GM15510 (cell line): Measurements from ENCODE around the gene G6PC2.

Experiments used
- POLR2A ChIP-seq: IDR thresholded peaks from 3 replicates; pipeline ENCODE4 v1.6.1; 2011; ENCODE audit warnings: borderline replicate concordance; ENCODE audit not compliant: insufficient read length; ENCODE audit errors: extremely low read depth

The G6PC2 gene, protein sequence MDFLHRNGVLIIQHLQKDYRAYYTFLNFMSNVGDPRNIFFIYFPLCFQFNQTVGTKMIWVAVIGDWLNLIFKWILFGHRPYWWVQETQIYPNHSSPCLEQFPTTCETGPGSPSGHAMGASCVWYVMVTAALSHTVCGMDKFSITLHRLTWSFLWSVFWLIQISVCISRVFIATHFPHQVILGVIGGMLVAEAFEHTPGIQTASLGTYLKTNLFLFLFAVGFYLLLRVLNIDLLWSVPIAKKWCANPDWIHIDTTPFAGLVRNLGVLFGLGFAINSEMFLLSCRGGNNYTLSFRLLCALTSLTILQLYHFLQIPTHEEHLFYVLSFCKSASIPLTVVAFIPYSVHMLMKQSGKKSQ

DNA sequence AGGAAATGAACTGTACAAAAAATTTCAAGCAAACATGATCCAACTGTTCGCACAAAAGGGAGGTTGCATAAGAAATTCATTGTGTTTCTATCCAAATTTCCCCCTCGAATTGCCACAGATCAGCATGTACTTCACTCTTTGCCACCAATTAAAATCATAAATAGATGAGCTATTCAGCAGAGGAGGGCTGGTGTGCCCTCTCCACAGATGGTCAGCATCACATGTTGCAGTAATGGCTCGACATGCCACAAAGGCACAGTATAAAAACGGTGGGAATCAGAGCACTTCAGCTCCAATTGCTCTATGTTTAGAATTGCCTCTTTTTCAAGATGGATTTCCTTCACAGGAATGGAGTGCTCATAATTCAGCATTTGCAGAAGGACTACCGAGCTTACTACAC is at the start of gene G6PC2:
Gene G6PC2 (plus strand): TSS at position 289 of the 400 bp plus-strand sequence. CDS start 41 bp downstream, at position 330.
- no peak for TF ChIP-seq POLR2A

DNA sequence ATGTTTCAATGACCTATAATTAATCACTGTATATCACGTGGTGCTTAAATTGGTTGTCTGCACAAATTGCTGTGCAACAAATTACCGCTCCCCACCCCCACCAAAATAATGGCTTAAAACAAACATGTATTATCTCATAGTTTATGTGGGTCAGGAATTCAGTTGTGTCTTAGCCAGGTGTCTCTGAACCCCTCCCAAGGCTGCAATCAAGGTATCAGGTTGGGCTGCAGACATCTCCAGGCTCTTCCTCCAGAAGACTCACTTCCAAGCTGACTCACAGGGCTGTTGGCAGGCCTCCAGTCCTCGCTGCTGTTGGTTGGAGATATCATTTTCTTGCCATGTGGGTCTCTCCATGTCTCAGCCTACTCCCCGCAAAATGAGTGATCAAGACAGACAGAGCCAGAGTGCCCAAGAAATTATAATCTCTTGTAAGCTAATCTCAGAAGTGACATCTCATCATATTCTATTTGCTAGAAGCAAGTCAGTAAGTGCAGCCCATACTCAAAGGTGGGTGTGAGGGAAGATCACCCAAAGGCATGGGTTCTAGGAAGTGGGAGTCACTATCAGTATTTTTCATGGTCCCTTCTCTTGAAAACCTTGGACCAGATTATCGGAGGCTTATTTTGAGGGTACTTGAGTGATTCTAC is 49.3 kb upstream of the G6PC2 start:
- no peak for TF ChIP-seq POLR2A

DNA sequence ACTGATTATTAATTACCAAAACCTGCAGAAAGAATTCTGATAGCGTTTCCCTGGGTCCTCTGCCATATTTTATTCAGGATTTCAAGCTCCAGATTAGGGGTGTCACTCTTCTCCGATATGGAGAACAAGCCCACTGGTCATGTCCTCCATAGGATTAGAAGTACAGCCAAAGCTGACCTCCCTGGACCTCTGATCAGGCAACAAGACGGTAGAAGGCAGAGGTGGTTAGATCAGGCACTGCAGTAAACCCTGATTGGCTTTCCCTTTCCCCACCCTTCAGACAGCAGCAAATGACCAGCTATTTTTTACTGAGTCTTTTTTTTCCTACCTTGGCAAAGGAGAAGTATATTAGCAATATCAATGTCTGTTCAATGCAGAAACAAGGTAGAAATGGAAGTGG is 48.6 kb upstream of the G6PC2 start:
- TF ChIP-seq POLR2A, result no peak

DNA sequence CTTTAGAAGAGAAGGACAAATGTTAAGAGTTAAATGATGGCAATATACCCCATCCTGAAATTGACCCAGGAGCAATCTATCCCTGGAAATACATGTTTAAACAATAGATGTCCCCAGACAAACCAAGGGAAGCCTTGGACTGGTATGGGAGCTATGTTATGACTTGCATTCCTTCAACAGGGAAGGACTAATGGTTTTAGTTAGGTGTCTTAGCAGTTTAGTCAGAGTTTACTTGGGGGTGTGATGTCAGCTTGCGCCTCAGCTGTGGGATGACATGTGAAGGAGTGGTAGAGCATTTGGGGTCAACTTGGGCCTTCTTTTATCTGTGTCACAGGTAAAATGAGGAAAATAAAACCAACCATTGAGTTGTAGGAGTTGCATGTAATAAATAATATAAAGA is 47.6 kb upstream of the G6PC2 start:
- TF ChIP-seq POLR2A, result no peak

DNA sequence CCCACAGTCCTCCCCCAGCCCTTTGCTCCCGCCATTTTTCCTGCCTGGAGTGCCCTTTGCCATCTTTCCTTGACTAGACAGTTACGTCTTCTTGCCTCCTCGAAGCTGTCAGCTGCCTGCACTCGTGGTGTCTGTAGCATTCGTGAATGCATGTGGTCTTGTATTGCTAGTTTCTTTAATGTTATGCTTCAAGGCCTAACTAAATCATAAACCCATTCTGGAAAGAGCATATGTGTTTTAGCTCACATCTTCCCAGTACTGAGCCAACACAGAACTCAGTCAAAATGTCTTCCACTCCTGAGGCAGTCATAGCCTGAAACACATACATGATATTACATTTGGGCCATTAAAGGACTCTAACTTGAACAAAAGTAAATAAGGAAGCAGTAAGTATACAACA is 46.4 kb upstream of the G6PC2 start:
- TF ChIP-seq POLR2A, result no peak

DNA sequence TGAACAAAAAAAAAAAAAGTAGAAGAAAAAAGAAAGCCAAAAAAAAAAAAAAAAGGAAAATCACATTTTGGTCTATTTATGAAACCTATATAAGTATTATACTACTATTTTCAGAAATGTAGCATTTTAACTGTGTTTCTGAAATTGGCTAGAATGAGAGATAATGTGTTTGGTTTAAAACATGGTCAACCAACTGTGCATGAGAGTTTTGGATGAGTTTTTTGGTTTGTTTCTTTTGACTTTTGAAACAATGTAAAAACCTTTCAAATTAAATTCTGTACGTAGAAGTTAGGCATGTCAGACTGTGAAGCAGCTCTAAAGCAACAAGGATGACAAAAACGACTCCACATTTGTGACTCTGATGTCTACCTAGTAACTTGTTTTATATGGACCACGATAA is 45.5 kb upstream of the G6PC2 start:
- no peak for TF ChIP-seq POLR2A

DNA sequence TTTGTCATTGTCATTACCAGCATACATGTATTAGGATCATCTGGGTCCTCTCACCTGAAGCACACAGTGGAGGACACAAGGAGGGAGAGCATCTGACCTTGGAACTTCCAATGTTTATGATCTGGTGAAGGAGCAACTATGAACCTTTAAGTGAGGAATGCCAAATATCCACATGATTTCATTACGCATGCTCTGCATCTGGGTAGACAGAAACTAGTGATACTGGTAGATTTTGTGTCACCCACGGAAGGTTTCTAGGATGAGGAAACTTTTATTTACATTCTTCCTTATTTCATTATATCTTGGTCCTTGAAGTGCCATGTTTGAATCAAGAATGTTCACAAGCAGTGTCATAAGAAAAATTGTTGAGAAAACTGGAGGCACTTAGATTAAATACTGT is 42.9 kb upstream of the G6PC2 start:
- no peak for TF ChIP-seq POLR2A

DNA sequence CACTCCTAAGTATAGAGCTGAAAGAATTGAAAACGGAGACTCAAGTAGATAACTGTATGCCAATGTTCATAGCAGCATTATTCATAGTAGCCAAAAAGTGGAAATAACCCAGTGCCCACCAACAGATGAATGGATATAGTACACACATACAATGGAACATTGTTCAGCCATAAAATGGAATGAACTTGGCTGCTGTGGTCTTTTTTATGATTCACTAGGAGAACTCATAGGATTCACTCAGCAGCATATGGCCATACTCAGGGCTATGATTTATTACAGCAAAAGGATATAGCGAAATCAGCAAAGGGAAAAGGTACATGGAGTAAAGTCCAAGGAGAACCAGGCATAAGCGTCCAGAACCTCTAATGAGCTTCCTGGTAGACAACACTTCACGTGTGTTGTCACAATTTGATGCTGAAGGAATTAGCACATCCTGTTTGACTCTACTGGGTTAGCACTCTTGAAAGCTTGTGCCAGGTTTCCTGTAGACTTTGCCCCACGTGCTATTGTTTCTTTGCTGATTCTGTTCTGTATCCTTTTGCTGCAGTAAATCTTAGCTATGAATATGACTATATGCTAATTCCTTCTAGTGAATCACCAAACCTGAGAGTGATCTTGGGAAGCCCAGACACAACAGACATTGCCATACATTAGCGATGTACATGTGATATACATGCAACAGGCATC is 26.6 kb upstream of the G6PC2 start:
- no peak for TF ChIP-seq POLR2A

DNA sequence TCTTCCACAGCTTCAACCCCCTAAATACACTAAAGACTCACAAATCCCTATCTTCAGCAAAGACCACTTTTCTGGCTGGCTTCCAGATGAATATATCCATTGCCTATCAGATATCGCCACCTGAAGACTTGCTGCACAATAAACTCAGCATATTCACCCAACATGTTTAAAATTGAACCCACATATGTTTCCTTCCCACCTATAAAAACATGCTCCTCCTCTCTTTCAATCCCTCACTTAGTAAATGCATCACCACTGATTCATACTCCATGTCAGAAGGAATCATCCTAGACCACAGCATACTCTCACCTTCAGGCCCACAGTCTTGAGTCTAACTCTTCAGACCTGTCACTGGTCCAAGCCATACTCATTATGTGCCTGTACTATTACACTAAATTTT is 16.1 kb upstream of the G6PC2 start:
- no peak for TF ChIP-seq POLR2A

DNA sequence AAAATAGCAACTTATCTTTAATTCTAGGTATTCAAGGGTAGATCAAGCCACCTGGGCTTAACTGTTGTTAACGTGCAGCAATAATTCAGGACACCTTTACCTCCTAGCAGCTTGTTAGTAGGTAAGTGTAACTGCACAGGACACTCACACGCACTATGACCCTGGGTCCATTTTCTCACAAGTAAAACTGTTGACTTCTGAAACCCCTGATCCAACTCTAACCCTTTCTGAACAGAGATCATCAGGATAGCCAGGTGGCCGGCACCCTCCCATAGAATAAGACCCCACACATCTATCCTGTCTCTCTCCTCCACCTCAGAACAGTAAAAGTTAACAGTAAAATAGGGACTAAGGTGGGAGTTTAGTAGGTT is 11.5 kb upstream of the G6PC2 start:
- no peak for TF ChIP-seq POLR2A

DNA sequence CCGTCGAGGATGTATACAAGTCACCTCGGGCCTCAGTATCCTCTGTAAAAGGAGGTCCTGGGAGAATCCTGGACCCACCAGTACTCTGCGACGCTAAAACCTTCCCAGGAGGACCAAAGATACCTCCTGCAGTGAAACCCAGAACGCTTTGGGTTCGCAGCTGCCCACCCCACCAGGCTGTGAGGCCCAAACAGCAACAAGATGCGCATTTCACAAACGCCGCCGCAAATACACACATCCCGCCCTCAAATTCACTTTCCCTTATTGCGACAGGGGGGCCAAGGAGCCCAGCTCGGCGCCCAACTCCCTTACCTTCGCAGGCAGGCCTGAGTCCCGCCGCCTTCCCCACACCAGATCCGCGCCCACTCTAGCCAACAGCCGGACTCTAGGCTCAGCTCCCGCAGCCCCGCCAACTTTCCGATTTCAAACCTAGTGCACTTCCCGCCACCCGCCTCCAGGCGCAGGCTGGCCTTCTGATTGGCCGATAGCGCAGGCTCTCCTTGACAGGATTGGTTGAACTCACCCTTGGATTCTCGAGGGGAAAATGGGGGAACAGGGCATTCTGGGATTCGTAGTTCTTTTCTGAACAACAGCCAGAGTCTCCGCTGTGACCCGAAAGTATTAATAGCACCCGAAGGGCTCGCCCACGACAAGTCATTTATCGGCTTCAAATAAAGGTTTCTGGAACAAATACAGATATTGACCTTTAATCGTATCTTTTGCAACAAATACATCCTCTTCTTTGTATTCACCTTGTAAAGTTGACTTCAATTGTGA is 10.9 kb upstream of the G6PC2 start, which contains the start of gene SPC25:
Gene SPC25 (minus strand): TSS at position 425 of the 777 bp plus-strand sequence. CDS start 911 bp downstream, outside the sequence.
- TF ChIP-seq POLR2A, result peak; percentile 53

DNA sequence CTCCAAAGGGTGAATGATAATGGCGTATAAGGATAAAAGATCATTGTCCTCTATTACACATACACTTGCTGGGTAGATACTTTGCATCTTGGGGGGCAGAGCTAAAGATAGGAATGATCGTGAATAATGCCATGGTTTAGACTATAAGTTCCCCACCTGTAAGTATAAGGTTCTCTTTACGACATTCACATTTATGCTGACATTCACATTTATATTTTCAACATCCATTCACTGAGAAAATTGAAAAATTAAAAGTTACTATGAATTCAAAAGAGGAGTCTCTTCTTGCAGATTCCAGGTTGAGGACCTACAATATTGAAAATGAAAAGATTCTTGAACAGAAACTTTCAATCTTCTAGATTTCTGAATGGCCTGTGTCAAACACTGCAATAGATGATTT is 8.8 kb upstream of the G6PC2 start:
- no peak for TF ChIP-seq POLR2A

DNA sequence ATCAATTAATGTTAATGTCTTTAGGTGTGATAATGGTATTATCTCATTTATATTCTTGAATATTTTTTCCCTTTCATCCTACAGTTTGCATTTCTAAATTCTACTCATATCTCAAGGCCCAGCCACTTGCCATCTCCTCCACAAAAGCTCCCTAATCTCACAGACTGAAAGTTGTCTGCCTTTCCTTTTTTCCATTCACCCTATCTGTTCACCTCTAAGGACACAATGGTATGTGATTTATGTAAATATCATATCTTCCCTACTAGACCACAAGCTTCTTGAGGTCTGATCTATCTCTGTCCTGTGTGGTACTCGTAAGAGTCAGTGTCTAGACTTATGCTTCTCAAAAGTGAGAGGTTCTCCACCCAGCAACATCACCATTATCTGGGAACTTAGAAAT is 7.0 kb upstream of the G6PC2 start:
- TF ChIP-seq POLR2A, result no peak

DNA sequence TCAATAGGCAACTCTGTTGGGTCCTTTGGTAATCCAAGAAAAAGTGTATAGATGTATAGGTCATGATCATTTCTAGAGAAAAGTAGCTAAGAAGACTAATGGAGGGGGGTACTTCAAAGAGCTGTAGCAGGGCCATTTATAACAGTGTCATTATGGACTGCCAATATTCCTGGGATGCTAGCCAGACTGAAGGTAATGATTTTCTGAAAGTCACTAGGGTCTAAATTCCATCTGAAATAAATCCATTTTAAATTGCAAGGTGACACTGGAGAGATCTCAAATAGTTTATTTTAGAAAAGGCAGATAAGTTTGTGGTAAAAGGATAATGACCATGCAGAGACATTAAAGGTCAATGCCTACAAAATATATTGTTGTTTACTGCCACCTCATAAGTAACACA is 6.4 kb upstream of the G6PC2 start:
- TF ChIP-seq POLR2A, result no peak

DNA sequence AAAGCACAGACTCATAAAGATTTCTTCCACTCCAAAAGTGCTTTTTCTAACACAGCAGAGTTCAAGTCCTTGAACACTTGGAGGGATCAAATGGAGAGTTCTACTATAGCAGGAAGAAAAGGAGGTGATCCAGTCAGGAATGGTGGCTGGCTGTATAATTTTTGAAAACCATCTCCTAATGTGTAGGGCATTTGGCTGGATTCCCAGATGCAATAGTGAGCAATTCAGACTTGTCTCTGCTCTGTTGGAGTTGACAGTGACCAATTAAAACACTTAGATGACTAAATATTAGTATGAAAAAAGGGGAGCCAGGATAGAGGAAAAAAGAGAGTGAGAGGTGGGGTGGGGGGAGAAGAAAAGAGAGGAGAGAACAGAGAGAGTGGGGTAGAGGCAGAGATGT is 5.3 kb upstream of the G6PC2 start:
- no peak for TF ChIP-seq POLR2A

DNA sequence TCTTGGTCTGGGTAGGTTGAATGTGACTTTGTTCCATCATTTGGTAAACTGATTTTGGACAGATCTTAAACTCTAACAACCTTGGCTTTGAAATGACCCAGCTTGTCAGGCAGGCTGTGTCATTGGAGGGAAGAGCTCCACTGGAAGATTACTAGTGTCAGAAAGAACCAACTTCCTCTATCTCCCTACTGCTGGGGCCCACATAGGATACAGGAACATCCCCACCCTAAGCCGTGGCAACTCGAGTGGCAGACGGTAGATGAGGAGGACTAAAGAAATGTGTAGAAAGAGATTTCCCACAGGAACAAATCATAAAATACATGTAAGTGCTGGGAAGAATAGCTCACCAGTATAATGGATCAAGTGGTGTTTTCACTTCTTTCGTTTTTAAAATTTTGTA is 4.3 kb upstream of the G6PC2 start:
- no peak for TF ChIP-seq POLR2A

DNA sequence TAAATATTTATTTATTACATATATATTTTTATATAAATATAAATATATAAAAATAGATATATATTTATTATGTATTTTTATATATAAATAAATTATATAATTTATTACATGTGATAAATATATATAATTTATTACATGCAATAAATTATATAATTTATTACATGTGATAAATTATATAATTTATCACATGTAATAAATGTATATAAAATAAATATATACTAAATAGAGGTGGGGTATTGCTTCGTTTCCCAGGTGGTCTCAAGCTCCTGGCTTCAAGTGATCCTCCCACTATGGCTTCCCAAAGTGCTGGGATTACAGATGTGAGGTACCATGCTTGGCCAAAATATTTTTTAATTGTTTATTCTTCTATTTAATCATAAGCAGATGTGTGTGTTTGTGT is 3.6 kb upstream of the G6PC2 start:
- TF ChIP-seq POLR2A, result no peak
